Mesenteric fat pad (tissue), 1 donor: Measurements from ENCODE around the gene SDE2. TPM values are rescaled to one million over a fixed set of nuclear protein-coding genes. Genes with fewer than 3 reads are reported as not detected.
"Not testable (repeated sequence)": the region's sequence is repeated elsewhere in the genome, so short reads cannot be mapped to it uniquely, and the experiment has no call there.

Experiments used
- DNase-seq: peaks from one replicate; pipeline ENCODE4 v3.0.0-alpha.2; 2020; ENCODE audit warnings: low spot score
- total RNA-seq: library from RNA; stranded (reverse); fragmentation: NEBNext Ultra II Directional; extraction: Animal tissue kit (Norgen Biotek cat#: 25700); gene quantifications from one replicate; pipeline ENCODE4 v1.2.1, GENCODE V29; 2021
- donor health status: DM: yes; HTN: yes; CAD: no.

Gene SDE2
- total RNA-seq, 1 donor from 2014 or later, result 20.1 TPM

GRCh38 chr1:225944951-225945350, 54.2 kb downstream of the SDE2 start:
- no peak for DNase-seq

GRCh38 chr1:225944387-225944786, 54.8 kb downstream of the SDE2 start:
- no peak for DNase-seq

- DNase-seq, result no peak
These were observed 55.6 kb downstream of the SDE2 start for GRCh38 chr1:225943582-225943981.

GRCh38 chr1:225942574-225942973, 56.6 kb downstream of the SDE2 start:
- no peak for DNase-seq

GRCh38 chr1:225941942-225942222, 57.3 kb downstream of the SDE2 start:
- DNase-seq, result no peak

GRCh38 chr1:225941187-225941941, 57.8 kb downstream of the SDE2 start, which contains the start of gene LEFTY2:
TSS of gene LEFTY2 (minus strand) at chr1:225941220. CDS start at chr1:225941140, 80 bp downstream.
- DNase-seq, result no peak

- DNase-seq, result no peak
These were observed 58.6 kb downstream of the SDE2 start for GRCh38 chr1:225940385-225941151.

GRCh38 chr1:225939939-225940310, 59.2 kb downstream of the SDE2 start:
- DNase-seq, result not testable (repeated sequence)

GRCh38 chr1:225939097-225939938, 59.8 kb downstream of the SDE2 start:
- DNase-seq, result not testable (repeated sequence)

GRCh38 chr1:225937048-225937968, 61.8 kb downstream of the SDE2 start:
- no peak for DNase-seq

GRCh38 chr1:225936523-225936922, 62.6 kb downstream of the SDE2 start:
- no peak for DNase-seq

GRCh38 chr1:225936086-225936485, 63.1 kb downstream of the SDE2 start:
- DNase-seq, result not testable (repeated sequence)

GRCh38 chr1:225934711-225935110, 64.4 kb downstream of the SDE2 start:
- DNase-seq, result no peak

GRCh38 chr1:225933072-225933471, 66.1 kb downstream of the SDE2 start:
- no peak for DNase-seq

Other genes with a start within 250 kb of the SDE2 start
- 125 TPM for gene SRP9, start 221.5 kb downstream of the SDE2 start, total RNA-seq
- gene EPHX1, start 189.2 kb downstream of the SDE2 start, total RNA-seq, result 288 TPM
- 79.7 TPM for gene TMEM63A, start 117.0 kb downstream of the SDE2 start, total RNA-seq
- not detected for gene LEFTY1, start 110.2 kb downstream of the SDE2 start, total RNA-seq
- gene PYCR2, start 75.1 kb downstream of the SDE2 start, total RNA-seq, result 48.9 TPM
- 2.2 TPM for gene LEFTY2, start 58.1 kb downstream of the SDE2 start, total RNA-seq
- gene H3-3A, start 63.4 kb upstream of the SDE2 start, total RNA-seq, result 321 TPM
- gene ACBD3, start 187.4 kb upstream of the SDE2 start, total RNA-seq, result 46.7 TPM
- gene MIXL1, start 224.3 kb upstream of the SDE2 start, total RNA-seq, result not detected